ENCODE data around the gene RPL32. TPM values are rescaled to one million over a fixed set of nuclear protein-coding genes. Genes with fewer than 3 reads are reported as not detected.

RPL32 gene
- total RNA-seq, 1 experiment from 2014 or later, result 2,021 TPM

- H3K9me3 Mint-ChIP-seq, result peaks cover 8 to 9% of the 10 kb centered on the region in 2 experiments
- no peak overlapping the region for H2BK5ac ChIP-seq (ENCODE audit: insufficient read length, low read length)
- H3K14ac ChIP-seq (ENCODE audit: insufficient read depth, low read length), result no peak overlapping the region
- H3T11ph ChIP-seq (ENCODE audit: low read length), result no peak overlapping the region
- peak overlapping the region; percentile 66 to 85 for H3K4me3 Mint-ChIP-seq
- H3K36me3 Mint-ChIP-seq (ENCODE audit: insufficient read depth in 1 of 3, low read depth in 3 of 3), result 0 out of 7 replicates have a peak, but pooled peaks cover 0 to 2% (median 0%) of the 10 kb centered on the region in 3 experiments
- H3K23me2 ChIP-seq (ENCODE audit: insufficient read length, low read depth, low read length, poor library complexity, severe bottlenecking), result peaks cover 9% of the 10 kb centered on the region
- H3K27me3 Mint-ChIP-seq (ENCODE audit: low read depth), result peaks cover 80% of the 10 kb centered on the region
- H4K20me1 ChIP-seq (ENCODE audit: control insufficient read depth, insufficient read depth, insufficient read length), result no peaks in the 10 kb centered on the region
- peaks cover 7 to 9% of the 10 kb centered on the region in 2 experiments for H3K4me1 Mint-ChIP-seq
- no peak overlapping the region for H3K4ac ChIP-seq (ENCODE audit: low read depth, low read length)
- no peak overlapping the region for H3K27ac Mint-ChIP-seq
- H3K27ac ChIP-seq (ENCODE audit: insufficient read length, low read depth, low read length), result no peak overlapping the region
- no peak overlapping the region for H2AFZ ChIP-seq (ENCODE audit: low read length)
- H2BK15ac ChIP-seq (ENCODE audit: low read depth, low read length), result no peak overlapping the region
- H2AK5ac ChIP-seq (ENCODE audit: insufficient read length, low read length), result no peak overlapping the region
- H4K5ac ChIP-seq (ENCODE audit: insufficient read length, low read depth, low read length), result no peak overlapping the region
- no peaks in the 10 kb centered on the region for H3K27me3 ChIP-seq (ENCODE audit: insufficient read depth, low read length)
- H3K9ac ChIP-seq (ENCODE audit: extremely low read depth, insufficient read length, low read length), result no peak overlapping the region
- no peak overlapping the region for H2BK12ac ChIP-seq (ENCODE audit: insufficient read length, low read depth, low read length)
- no peaks in the 10 kb centered on the region for H3K9me3 ChIP-seq (ENCODE audit: control insufficient read depth, low read depth, low read length)
- no peaks in the 10 kb centered on the region for H3K79me2 ChIP-seq (ENCODE audit: insufficient read depth, low read length)
- no peaks in the 10 kb centered on the region; the same call in 1 of the 2 replicates for H3K4me1 ChIP-seq (ENCODE audit: insufficient read depth, low read length)
- no peak overlapping the region for H3K56ac ChIP-seq (ENCODE audit: insufficient read length, low read depth, low read length)
- no peak overlapping the region for H2BK20ac ChIP-seq (ENCODE audit: low read depth, low read length, poor library complexity, severe bottlenecking)
- no peak overlapping the region for H3K23ac ChIP-seq (ENCODE audit: insufficient read length, low read depth, low read length)
- H3K4me2 ChIP-seq (ENCODE audit: insufficient read depth, insufficient read length, low read length), result peak overlapping the region; percentile 61
- no peak overlapping the region for H4K8ac ChIP-seq (replicated peaks; ENCODE audit: insufficient read length, low read depth, low read length)
- no peak overlapping the region for H3K18ac ChIP-seq (ENCODE audit: insufficient read length, low read depth, low read length)
- H3K79me1 ChIP-seq (ENCODE audit: insufficient read depth, low read depth, low read length, poor library complexity, severe bottlenecking), result no peaks in the 10 kb centered on the region
- no peak overlapping the region for H4K91ac ChIP-seq (ENCODE audit: insufficient read length, low read depth, low read length)
- WGBS (ENCODE audit: extremely low coverage, insufficient read length, low lambda C conversion rate), result no CpG with 5 or more reads among the region's 28 CpGs
- no peak overlapping the region for H2BK120ac ChIP-seq (ENCODE audit: low read depth, low read length, poor library complexity, severe bottlenecking)
- no peak for TF ChIP-seq CTCF (conservative IDR thresholded peaks at IDR 0.05)
- DNase-seq, result peak; percentile 84
Measured at GRCh38 chr3:12869035-12869621, 27.8 kb upstream of the RPL32 start.
